ENCODE measurements around the gene C1QTNF12.
A peak's percentile ranks its signal among the peaks of the same experiment; 100 is the strongest.

Gene C1QTNF12

GRCh38 chr1:1237874-1238701, 8.4 kb downstream of the C1QTNF12 start:
- peak overlapping the region; percentile 61 for H3K27ac ChIP-seq
- TF ChIP-seq CTCF (conservative IDR thresholded peaks at IDR 0.05), result no peak

- no peak for TF ChIP-seq CTCF (conservative IDR thresholded peaks at IDR 0.05)
- H3K27ac ChIP-seq, result peak overlapping the region; percentile 61
Observed at GRCh38 chr1:1236945-1237873, 9.3 kb downstream of the C1QTNF12 start.

- peak overlapping the region; percentile 61 for H3K27ac ChIP-seq
- no peak for TF ChIP-seq CTCF (conservative IDR thresholded peaks at IDR 0.05)
Observed at GRCh38 chr1:1236176-1236763, 10.3 kb downstream of the C1QTNF12 start.

GRCh38 chr1:1235016-1235744, 11.3 kb downstream of the C1QTNF12 start:
- H3K27ac ChIP-seq, result peak overlapping the region; percentile 61; the same call in 1 of the 2 replicates
- no peak for TF ChIP-seq CTCF (conservative IDR thresholded peaks at IDR 0.05)

- TF ChIP-seq CTCF (conservative IDR thresholded peaks at IDR 0.05), result no peak
- H3K27ac ChIP-seq, result peak overlapping the region; percentile 14; the same call in 1 of the 2 replicates
Observed at GRCh38 chr1:1234180-1234808, 12.2 kb downstream of the C1QTNF12 start.

GRCh38 chr1:1233567-1233892, 13.0 kb downstream of the C1QTNF12 start:
- peak overlapping the region; percentile 14; the same call in 1 of the 2 replicates for H3K27ac ChIP-seq
- no peak for TF ChIP-seq CTCF (conservative IDR thresholded peaks at IDR 0.05)
